Mesenchymal stem cell (in vitro differentiated cells and primary cell): Measurements from ENCODE around the gene C5orf52.

Source experiments
- DNase-seq: peaks from one replicate; pipeline ENCODE4 v3.0.0-alpha.2; 2013
- H2AFZ ChIP-seq: one replicate; pipeline ENCODE4 v1.6.1; 2013; ENCODE audit warnings: low read depth, mild to moderate bottlenecking, control low read depth, inconsistent platforms, low read length, moderate library complexity
- H2AK5ac ChIP-seq: 2 replicates; pipeline ENCODE4 v1.6.1; 2013; ENCODE audit warnings: low read length, moderate library complexity, mild to moderate bottlenecking, inconsistent platforms; ENCODE audit not compliant: severe bottlenecking
- H2BK120ac ChIP-seq: one replicate; pipeline ENCODE4 v1.6.1; 2013; ENCODE audit warnings: low read depth, mild to moderate bottlenecking, inconsistent platforms, low read length, moderate library complexity
- H2BK12ac ChIP-seq, 2 experiments: one replicate each; pipeline ENCODE4 v1.6.1; 2013; ENCODE audit warnings: inconsistent platforms in 2 of 2, low read length in 2 of 2, mild to moderate bottlenecking in 2 of 2, moderate library complexity in 2 of 2, control low read depth in 1 of 2
- H2BK15ac ChIP-seq: one replicate; pipeline ENCODE4 v1.6.1; 2013; ENCODE audit warnings: mild to moderate bottlenecking, low read depth, inconsistent platforms; ENCODE audit not compliant: poor library complexity, severe bottlenecking
- H2BK5ac ChIP-seq: 2 replicates; pipeline ENCODE4 v1.6.1; 2013; ENCODE audit warnings: low read depth, mild to moderate bottlenecking, low read length, control low read depth, inconsistent platforms; ENCODE audit not compliant: poor library complexity, severe bottlenecking
- H3K14ac ChIP-seq, 2 experiments: one replicate each; pipeline ENCODE4 v1.6.1; 2013; ENCODE audit warnings: inconsistent platforms in 2 of 2, low read length in 2 of 2, control low read depth in 1 of 2, mild to moderate bottlenecking in 1 of 2, moderate library complexity in 1 of 2
- H3K18ac ChIP-seq, 2 experiments: one replicate each; pipeline ENCODE4 v1.6.1; 2013; ENCODE audit warnings: inconsistent platforms in 2 of 2, low read length in 2 of 2, control low read depth in 1 of 2, low read depth in 1 of 2, mild to moderate bottlenecking in 1 of 2
- H3K23ac ChIP-seq, 2 experiments: one replicate each; pipeline ENCODE4 v1.6.1; 2013; ENCODE audit warnings: inconsistent platforms in 2 of 2, low read length in 2 of 2, mild to moderate bottlenecking in 2 of 2, moderate library complexity in 2 of 2, control low read depth in 1 of 2
- H3K27ac ChIP-seq: 2 replicates; pipeline ENCODE4 v1.5.1; 2013; ENCODE audit warnings: mild to moderate bottlenecking, moderate library complexity, low read length, control low read depth, inconsistent platforms; ENCODE audit not compliant: poor library complexity, severe bottlenecking
- H3K27me3 ChIP-seq, 2 experiments: 2 replicates each; pipeline versions ENCODE4 v1.6.1 to v1.7.0; 2013; ENCODE audit warnings: low read length in 2 of 2, mild to moderate bottlenecking in 2 of 2, moderate library complexity in 2 of 2, control low read depth in 1 of 2, inconsistent platforms in 1 of 2; ENCODE audit not compliant: control insufficient read depth in 1 of 2, insufficient read depth in 1 of 2
- H3K36me3 ChIP-seq, 2 experiments: 2 replicates each; pipeline versions ENCODE4 v1.6.1 to v1.7.0; 2013; ENCODE audit warnings: low read length in 2 of 2, control low read depth in 1 of 2, inconsistent platforms in 1 of 2, low read depth in 1 of 2, mild to moderate bottlenecking in 1 of 2; ENCODE audit not compliant: insufficient read depth in 2 of 2, control insufficient read depth in 1 of 2
- H3K4ac ChIP-seq, 2 experiments: one replicate each; pipeline ENCODE4 v1.6.1; 2013; ENCODE audit warnings: inconsistent platforms in 2 of 2, low read length in 2 of 2, mild to moderate bottlenecking in 2 of 2, moderate library complexity in 2 of 2, control low read depth in 1 of 2, low read depth in 1 of 2
- H3K4me1 ChIP-seq: 2 replicates; pipeline ENCODE4 v1.6.1; 2013; ENCODE audit warnings: low read depth, low read length, control low read depth; ENCODE audit not compliant: control insufficient read depth, insufficient read depth
- H3K4me2 ChIP-seq: 2 replicates; pipeline ENCODE4 v1.6.1; 2013; ENCODE audit warnings: low read length, mild to moderate bottlenecking, inconsistent platforms; ENCODE audit not compliant: poor library complexity, severe bottlenecking
- H3K4me3 ChIP-seq, 2 experiments: 2 replicates each; pipeline versions ENCODE4 v1.5.1 to v1.7.0; 2013; ENCODE audit warnings: low read length in 2 of 2, mild to moderate bottlenecking in 2 of 2, control low read depth in 1 of 2, low read depth in 1 of 2; ENCODE audit not compliant: insufficient read depth in 1 of 2
- H3K79me1 ChIP-seq: replicated peaks from 2 replicates; pipeline ENCODE4 v1.6.1; 2013; ENCODE audit warnings: mild to moderate bottlenecking, control low read depth, low read length, inconsistent platforms; ENCODE audit not compliant: poor library complexity, severe bottlenecking
- H3K9ac ChIP-seq: 2 replicates; pipeline ENCODE4 v1.7.0; 2013; ENCODE audit warnings: mild to moderate bottlenecking, low read length, moderate library complexity
- H3K9me3 ChIP-seq: 2 replicates; pipeline ENCODE4 v1.7.0; 2013; ENCODE audit warnings: mild to moderate bottlenecking, low read length; ENCODE audit not compliant: control insufficient read depth
- H4K8ac ChIP-seq: one replicate; pipeline ENCODE4 v1.6.1; 2013; ENCODE audit warnings: inconsistent platforms, mild to moderate bottlenecking, low read length, moderate library complexity
- H4K91ac ChIP-seq: one replicate; pipeline ENCODE4 v1.6.1; 2013; ENCODE audit warnings: mild to moderate bottlenecking, low read length, inconsistent platforms
- WGBS: methylation state at CpG from one replicate; pipeline ENCODE4 v1.1.7; 2013; ENCODE audit warnings: mixed read lengths; 5-methylcytosine and 5-hydroxymethylcytosine counted together

Gene C5orf52

DNA sequence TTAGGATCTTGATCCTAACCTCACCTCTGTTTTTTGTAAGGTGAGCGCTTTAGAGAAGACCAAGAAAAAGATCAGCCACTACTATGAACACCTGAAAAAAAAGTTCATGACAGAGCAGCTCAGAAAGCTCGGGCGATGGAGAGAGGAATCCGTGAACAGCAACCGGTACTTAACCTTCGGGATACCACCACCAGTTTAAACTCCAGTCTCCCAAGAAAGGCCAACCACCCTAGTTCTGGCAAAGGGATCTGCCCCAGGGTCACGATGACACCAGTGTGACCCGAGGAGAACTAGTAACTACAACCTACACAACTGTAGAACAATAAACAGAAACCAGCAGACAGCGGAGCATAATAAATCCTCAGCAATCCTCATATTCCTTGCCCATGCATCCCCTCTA, 8.5 kb downstream of the C5orf52 start:
- Histone ChIP-seq H4K91ac (no peak overlapping the region), H4K8ac (no peak overlapping the region), H3K14ac (no peak overlapping the region), H3K4me2 (no peak overlapping the region), H3K4me3 (no peak overlapping the region), H3K36me3 (no peaks in the 10 kb centered on the region), H3K4ac (no peak overlapping the region), H3K27me3 (peaks cover 0 to 4% of the 10 kb centered on the region in 2 experiments), H2AFZ (no peak overlapping the region), H2BK15ac (no peak overlapping the region), H3K23ac (no peak overlapping the region), H2BK5ac (no peak overlapping the region), H2BK12ac (no peak overlapping the region), H3K9ac (no peak overlapping the region), H3K9me3 (no peaks in the 10 kb centered on the region), H3K18ac (no peak overlapping the region), H3K4me1 (no peaks in the 10 kb centered on the region), H3K27ac (no peak overlapping the region), H3K79me1 (no peaks in the 10 kb centered on the region), H2BK120ac (no peak overlapping the region), H2AK5ac (no peak overlapping the region)
- WGBS = 96% methylated on average over 9 of the region's 9 CpGs
- DNase-seq = no peak

DNA sequence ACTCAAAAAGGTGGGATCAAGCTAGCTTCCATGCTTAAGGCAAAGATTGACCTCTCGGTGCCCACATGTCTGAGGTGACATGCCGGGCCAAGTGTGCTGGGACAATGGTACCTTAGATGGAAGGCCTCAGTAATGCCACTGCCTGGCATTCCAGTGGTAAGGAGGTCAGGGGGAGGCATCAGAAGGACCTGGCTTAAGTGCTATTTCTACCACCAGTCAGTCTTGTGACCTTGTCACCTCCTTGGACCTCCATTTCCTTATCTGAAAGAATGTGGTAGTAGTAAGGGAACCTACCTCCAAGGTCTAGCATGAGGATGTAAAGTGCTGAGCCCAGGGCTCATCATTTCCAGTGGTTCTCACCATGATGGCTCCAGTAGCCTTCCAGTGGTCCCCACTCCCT, 8.9 kb downstream of the C5orf52 start:
- H3K36me3 ChIP-seq = no peaks in the 10 kb centered on the region
- no peak for DNase-seq
- H3K79me1 ChIP-seq = no peaks in the 10 kb centered on the region
- no peak overlapping the region for H3K9ac ChIP-seq
- no peak overlapping the region for H3K4me2 ChIP-seq
- H3K27ac ChIP-seq = no peak overlapping the region
- H3K4me3 ChIP-seq = no peak overlapping the region
- H3K9me3 ChIP-seq = no peaks in the 10 kb centered on the region
- no peak overlapping the region for H3K18ac ChIP-seq
- peaks cover 0 to 4% of the 10 kb centered on the region in 2 experiments for H3K27me3 ChIP-seq
- no peak overlapping the region for H4K91ac ChIP-seq
- no peak overlapping the region for H2AK5ac ChIP-seq
- no peak overlapping the region for H2BK12ac ChIP-seq
- H3K4ac ChIP-seq = no peak overlapping the region
- H2BK5ac ChIP-seq = no peak overlapping the region
- no peak overlapping the region for H2AFZ ChIP-seq
- H3K14ac ChIP-seq = no peak overlapping the region
- H3K23ac ChIP-seq = no peak overlapping the region
- 84% methylated on average over 2 of the region's 2 CpGs for WGBS
- H2BK120ac ChIP-seq = no peak overlapping the region
- H4K8ac ChIP-seq = no peak overlapping the region
- no peaks in the 10 kb centered on the region for H3K4me1 ChIP-seq
- H2BK15ac ChIP-seq = no peak overlapping the region

DNA sequence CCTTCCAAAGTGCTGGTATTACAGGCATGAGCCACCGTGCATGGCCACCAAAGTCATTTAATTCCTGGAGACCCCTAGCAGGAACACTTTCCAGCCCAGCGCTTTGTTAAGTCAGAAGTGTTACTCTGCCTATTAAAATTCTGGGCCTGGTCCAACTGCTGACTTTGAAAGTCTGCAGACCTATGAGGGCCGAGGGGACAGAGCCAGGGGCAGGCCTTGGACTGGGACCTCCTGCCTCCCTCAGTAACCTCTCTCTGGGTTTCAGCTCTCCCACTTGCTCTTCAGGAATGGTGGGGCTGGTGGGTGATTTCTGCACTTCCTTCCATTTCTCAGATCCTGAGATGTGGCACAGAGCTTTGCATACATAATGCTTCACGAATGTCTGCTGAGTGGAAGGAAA, 9.7 kb downstream of the C5orf52 start:
- no peaks in the 10 kb centered on the region for H3K36me3 ChIP-seq
- H3K23ac ChIP-seq = no peak overlapping the region
- no peak overlapping the region for H3K9ac ChIP-seq
- H2BK15ac ChIP-seq = no peak overlapping the region
- H2BK5ac ChIP-seq = no peak overlapping the region
- no peak overlapping the region for H2AFZ ChIP-seq
- no peak overlapping the region for H2BK12ac ChIP-seq
- no peak overlapping the region for H3K4me2 ChIP-seq
- H3K4me1 ChIP-seq = no peaks in the 10 kb centered on the region
- WGBS = 76% methylated on average over 4 of the region's 4 CpGs
- H3K18ac ChIP-seq = no peak overlapping the region
- no peak overlapping the region for H2BK120ac ChIP-seq
- H3K27me3 ChIP-seq = peaks cover 0 to 4% of the 10 kb centered on the region in 2 experiments
- H4K91ac ChIP-seq = no peak overlapping the region
- no peak for DNase-seq
- no peaks in the 10 kb centered on the region for H3K79me1 ChIP-seq
- no peak overlapping the region for H3K27ac ChIP-seq
- H3K9me3 ChIP-seq = no peaks in the 10 kb centered on the region
- no peak overlapping the region for H3K4me3 ChIP-seq
- H3K4ac ChIP-seq = no peak overlapping the region
- no peak overlapping the region for H4K8ac ChIP-seq
- no peak overlapping the region for H2AK5ac ChIP-seq
- H3K14ac ChIP-seq = no peak overlapping the region

DNA sequence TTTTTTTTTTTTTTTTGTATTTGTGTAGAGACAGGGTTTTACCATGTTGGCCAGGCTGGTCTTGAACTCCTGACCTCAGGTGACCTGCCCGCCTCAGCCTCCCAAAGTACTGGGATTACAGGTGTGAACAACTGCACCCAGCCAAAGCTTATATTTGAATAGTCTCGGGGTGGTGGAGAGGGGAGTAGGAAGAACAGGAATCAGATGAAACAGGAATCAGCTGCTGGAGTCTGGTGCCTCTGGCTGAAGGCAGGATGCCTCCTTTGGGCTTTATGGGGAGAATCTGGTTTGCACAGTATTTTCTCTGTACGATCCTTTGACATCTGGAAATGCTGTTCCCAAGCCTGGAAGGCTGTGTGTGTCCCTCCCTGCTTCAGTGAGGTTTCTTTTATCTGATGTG, 10.9 kb downstream of the C5orf52 start:
- H2AK5ac ChIP-seq = no peak overlapping the region
- H3K18ac ChIP-seq = no peak overlapping the region
- no peaks in the 10 kb centered on the region for H3K4me1 ChIP-seq
- H2BK15ac ChIP-seq = no peak overlapping the region
- no peak overlapping the region for H3K4ac ChIP-seq
- no peak overlapping the region for H3K27ac ChIP-seq
- H3K23ac ChIP-seq = no peak overlapping the region
- H3K79me1 ChIP-seq = no peaks in the 10 kb centered on the region
- WGBS = 63% methylated on average over 3 of the region's 3 CpGs
- no peak overlapping the region for H3K14ac ChIP-seq
- H2BK5ac ChIP-seq = no peak overlapping the region
- H2AFZ ChIP-seq = no peak overlapping the region
- H3K9me3 ChIP-seq = no peaks in the 10 kb centered on the region
- H2BK120ac ChIP-seq = no peak overlapping the region
- peaks cover 0 to 4% of the 10 kb centered on the region in 2 experiments for H3K27me3 ChIP-seq
- H3K9ac ChIP-seq = no peak overlapping the region
- H3K4me2 ChIP-seq = no peak overlapping the region
- H2BK12ac ChIP-seq = no peak overlapping the region
- H4K91ac ChIP-seq = no peak overlapping the region
- H3K36me3 ChIP-seq = no peaks in the 10 kb centered on the region
- no peak overlapping the region for H3K4me3 ChIP-seq
- H4K8ac ChIP-seq = no peak overlapping the region
- no peak for DNase-seq
